Measurements from ENCODE around the gene TLL2. TPM values are rescaled to one million over a fixed set of nuclear protein-coding genes. Genes with fewer than 3 reads are reported as not detected.

Gene TLL2
- total RNA-seq, 2 donors from 2014 or later, result 0.24 to 0.96 TPM

GRCh38 chr10:96532523-96532922 is 18.8 kb upstream of the TLL2 start:
- TF ChIP-seq, protein P1, sequence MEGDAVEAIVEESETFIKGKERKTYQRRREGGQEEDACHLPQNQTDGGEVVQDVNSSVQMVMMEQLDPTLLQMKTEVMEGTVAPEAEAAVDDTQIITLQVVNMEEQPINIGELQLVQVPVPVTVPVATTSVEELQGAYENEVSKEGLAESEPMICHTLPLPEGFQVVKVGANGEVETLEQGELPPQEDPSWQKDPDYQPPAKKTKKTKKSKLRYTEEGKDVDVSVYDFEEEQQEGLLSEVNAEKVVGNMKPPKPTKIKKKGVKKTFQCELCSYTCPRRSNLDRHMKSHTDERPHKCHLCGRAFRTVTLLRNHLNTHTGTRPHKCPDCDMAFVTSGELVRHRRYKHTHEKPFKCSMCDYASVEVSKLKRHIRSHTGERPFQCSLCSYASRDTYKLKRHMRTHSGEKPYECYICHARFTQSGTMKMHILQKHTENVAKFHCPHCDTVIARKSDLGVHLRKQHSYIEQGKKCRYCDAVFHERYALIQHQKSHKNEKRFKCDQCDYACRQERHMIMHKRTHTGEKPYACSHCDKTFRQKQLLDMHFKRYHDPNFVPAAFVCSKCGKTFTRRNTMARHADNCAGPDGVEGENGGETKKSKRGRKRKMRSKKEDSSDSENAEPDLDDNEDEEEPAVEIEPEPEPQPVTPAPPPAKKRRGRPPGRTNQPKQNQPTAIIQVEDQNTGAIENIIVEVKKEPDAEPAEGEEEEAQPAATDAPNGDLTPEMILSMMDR (IDR thresholded peaks at IDR 0.05), result no peak
- Histone ChIP-seq H3K36me3 (peaks cover 35% of the 10 kb centered on the region), H3K27ac (no peak overlapping the region), H3K9me3 (no peaks in the 10 kb centered on the region), H3K4me1 (no peaks in the 10 kb centered on the region), H3K4me3 (no peak overlapping the region), H3K27me3 (no peaks in the 10 kb centered on the region)
- no peak for DNase-seq (ENCODE audit: low spot score)

DNA sequence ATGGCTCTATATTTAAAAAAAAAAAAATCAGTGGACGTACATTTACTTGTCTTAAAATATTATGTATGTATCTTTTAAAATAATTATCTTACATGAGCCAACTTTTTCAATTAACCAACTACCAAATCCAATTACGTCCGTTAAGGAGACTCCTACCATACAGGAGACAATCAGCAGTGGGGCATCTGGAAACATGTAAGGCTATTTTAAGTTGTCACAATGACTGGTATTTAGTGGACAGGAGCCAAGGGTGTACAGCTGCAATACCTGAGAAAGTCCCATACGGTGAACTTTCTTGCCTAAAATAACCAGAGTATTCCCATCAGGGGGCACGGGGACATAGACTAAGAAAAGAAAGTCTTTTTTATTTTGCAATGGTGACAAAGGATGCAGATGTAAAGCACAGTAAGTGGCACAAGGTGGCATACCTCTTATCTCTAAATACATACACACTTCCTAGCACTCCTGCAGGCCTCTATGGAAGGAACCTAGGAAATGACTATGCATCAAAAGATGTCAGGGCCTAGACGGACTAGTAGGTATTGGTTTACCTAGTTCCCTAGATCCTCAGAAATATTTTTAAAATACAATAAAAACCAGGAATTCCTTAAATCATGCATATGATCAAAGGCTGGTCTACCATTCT is 16.0 kb upstream of the TLL2 start:
- Histone ChIP-seq H3K9me3 (no peaks in the 10 kb centered on the region), H3K4me3 (no peak overlapping the region), H3K4me1 (no peaks in the 10 kb centered on the region), H3K27me3 (no peaks in the 10 kb centered on the region), H3K27ac (no peak overlapping the region), H3K36me3 (peaks cover 61% of the 10 kb centered on the region)
- TF ChIP-seq, protein P1 (IDR thresholded peaks at IDR 0.05), result no peak
- no peak for DNase-seq (ENCODE audit: low spot score)

DNA sequence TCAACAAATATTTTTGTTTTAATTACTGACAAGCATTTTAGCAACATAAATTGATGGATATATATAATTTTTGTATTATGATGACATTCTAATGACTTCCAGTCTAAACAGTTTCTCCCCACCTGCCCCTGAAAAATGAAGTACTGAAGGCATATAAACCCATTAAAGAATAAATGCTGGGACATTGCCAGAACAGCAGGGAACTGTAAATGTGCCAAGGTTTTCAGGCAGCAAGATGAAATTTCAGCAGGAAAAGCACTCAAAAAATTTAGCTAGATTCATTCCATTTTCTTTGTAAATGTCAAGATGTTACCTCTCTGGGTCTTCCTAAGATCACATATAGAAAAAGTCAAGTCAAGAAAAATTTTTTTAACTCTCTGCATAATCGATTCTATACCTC is 11.0 kb upstream of the TLL2 start:
- H3K4me3 ChIP-seq, result no peak overlapping the region
- peaks cover 58% of the 10 kb centered on the region for H3K36me3 ChIP-seq
- no peaks in the 10 kb centered on the region for H3K9me3 ChIP-seq
- no peaks in the 10 kb centered on the region for H3K27me3 ChIP-seq
- DNase-seq (ENCODE audit: low spot score), result no peak
- no peaks in the 10 kb centered on the region for H3K4me1 ChIP-seq
- TF ChIP-seq, protein P1 (IDR thresholded peaks at IDR 0.05), result no peak
- no peak overlapping the region for H3K27ac ChIP-seq

- H3K9me3 ChIP-seq, result no peaks in the 10 kb centered on the region
- no peak overlapping the region for H3K4me3 ChIP-seq
- no peaks in the 10 kb centered on the region for H3K27me3 ChIP-seq
- peaks cover 0 to 21% of the 10 kb centered on the region in 2 donors for H3K4me1 ChIP-seq
- DNase-seq (ENCODE audit: low spot score), result no peak
- H3K36me3 ChIP-seq, result peaks cover 21% of the 10 kb centered on the region
- H3K27ac ChIP-seq, result no peak overlapping the region
- TF ChIP-seq, protein P1 (IDR thresholded peaks at IDR 0.05), result no peak
Measured at GRCh38 chr10:96517284-96517683, 3.6 kb upstream of the TLL2 start.

DNA sequence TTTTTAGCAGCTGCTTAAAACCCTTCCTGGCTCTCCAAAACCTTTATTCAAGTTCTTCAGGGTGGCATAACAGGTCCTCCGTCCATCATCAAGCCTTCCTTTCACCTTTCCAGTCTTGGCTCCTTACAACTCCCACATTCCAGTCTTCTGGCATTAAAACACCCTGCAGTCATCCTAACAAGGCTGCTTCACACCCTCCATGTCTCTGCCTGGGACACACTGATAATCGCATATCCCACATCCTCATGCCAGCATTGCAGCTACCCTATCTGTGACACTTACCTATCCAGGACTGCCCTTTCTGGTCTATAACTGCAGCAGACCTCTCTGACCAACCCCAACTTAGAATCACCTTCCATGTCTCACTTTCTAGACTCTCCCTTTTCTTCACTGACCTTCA is 2.6 kb upstream of the TLL2 start:
- no peak overlapping the region for H3K27ac ChIP-seq
- no peak for DNase-seq (ENCODE audit: low spot score)
- H3K9me3 ChIP-seq, result no peaks in the 10 kb centered on the region
- no peak overlapping the region for H3K4me3 ChIP-seq
- TF ChIP-seq, protein P1 (IDR thresholded peaks at IDR 0.05), result no peak
- H3K4me1 ChIP-seq, result peaks cover 0 to 24% of the 10 kb centered on the region in 2 donors
- no peaks in the 10 kb centered on the region for H3K27me3 ChIP-seq
- peaks cover 11% of the 10 kb centered on the region for H3K36me3 ChIP-seq

- TF ChIP-seq, protein P1 (IDR thresholded peaks at IDR 0.05), result no peak
- no peaks in the 10 kb centered on the region for H3K27me3 ChIP-seq
- H3K4me1 ChIP-seq, result peaks cover 0 to 24% of the 10 kb centered on the region in 2 donors
- H3K9me3 ChIP-seq, result no peaks in the 10 kb centered on the region
- no peak for DNase-seq (ENCODE audit: low spot score)
- H3K4me3 ChIP-seq, result peak overlapping the region; percentile 34 to 67
- H3K36me3 ChIP-seq, result no peaks in the 10 kb centered on the region
- H3K27ac ChIP-seq, result peak overlapping the region; percentile 34 to 70
Measured at GRCh38 chr10:96513305-96513697, 425 bp downstream of the TLL2 start.
